KMS-11 (cell line): ENCODE data around the gene MYOZ3.

Experiments
- H2AFZ ChIP-seq: fragments of 200-600 bp; sonication (generic); 2 replicates; pipeline ENCODE4 v1.6.1; 2016; ENCODE audit warnings: antibody characterized with exemption, mixed run types, low read depth
- H3K27ac ChIP-seq: fragments of 200-600 bp; sonication (generic); 2 replicates; pipeline ENCODE4 v1.6.1; 2016; ENCODE audit warnings: mild to moderate bottlenecking, mixed run types
- H3K27me3 ChIP-seq: fragments of 200-600 bp; sonication (generic); 2 replicates; pipeline ENCODE4 v1.6.1; 2017; ENCODE audit warnings: mild to moderate bottlenecking, low read depth, mixed run types, moderate library complexity; ENCODE audit not compliant: insufficient read depth
- H3K36me3 ChIP-seq: fragments of 200-600 bp; sonication (generic); 2 replicates; pipeline ENCODE4 v1.6.1; 2017; ENCODE audit warnings: mild to moderate bottlenecking, mixed run types; ENCODE audit not compliant: insufficient read depth
- H3K4me1 ChIP-seq: fragments of 200-600 bp; sonication (generic); 2 replicates; pipeline ENCODE4 v1.6.1; 2016; ENCODE audit warnings: mild to moderate bottlenecking, low read depth, mixed run types; ENCODE audit not compliant: poor library complexity, severe bottlenecking
- H3K4me2 ChIP-seq: fragments of 200-600 bp; sonication (generic); 2 replicates; pipeline ENCODE4 v1.7.0; 2016; ENCODE audit warnings: mild to moderate bottlenecking, mixed run types
- H3K4me3 ChIP-seq: fragments of 200-600 bp; sonication (generic); IDR thresholded peaks from 2 replicates; pipeline ENCODE4 v1.6.1; 2017; ENCODE audit warnings: low read depth, low read length, mixed read lengths; ENCODE audit not compliant: insufficient read depth
- H3K79me2 ChIP-seq: fragments of 200-600 bp; sonication (generic); 2 replicates; pipeline ENCODE4 v1.6.1; 2016; ENCODE audit warnings: low read depth, mixed run types; ENCODE audit not compliant: insufficient read depth
- H3K9ac ChIP-seq: fragments of 200-600 bp; sonication (generic); 2 replicates; pipeline ENCODE4 v1.6.1; 2016; ENCODE audit warnings: mild to moderate bottlenecking, mixed run types
- H4K20me1 ChIP-seq: fragments of 200-600 bp; sonication (generic); 2 replicates; pipeline ENCODE4 v1.6.1; 2016; ENCODE audit warnings: mild to moderate bottlenecking, mixed run types; ENCODE audit not compliant: insufficient read depth
- CTCF ChIP-seq: fragments of 200-600 bp; sonication (generic); conservative IDR thresholded peaks from 2 replicates; pipeline ENCODE4 v1.6.1; 2017; ENCODE audit warnings: low read depth, mild to moderate bottlenecking, antibody characterized with exemption, low read length, moderate library complexity, mixed read lengths

MYOZ3 gene

GRCh38 chr5:150647275-150648251 is 13.5 kb upstream of the MYOZ3 start:
- no peak overlapping the region for H3K9ac ChIP-seq
- H3K27ac ChIP-seq, result no peak overlapping the region
- no peaks in the 10 kb centered on the region for H3K4me1 ChIP-seq
- H4K20me1 ChIP-seq, result no peaks in the 10 kb centered on the region
- no peak for TF ChIP-seq CTCF
- no peak overlapping the region for H2AFZ ChIP-seq
- H3K4me3 ChIP-seq, result no peak overlapping the region
- no peaks in the 10 kb centered on the region for H3K79me2 ChIP-seq
- no peaks in the 10 kb centered on the region for H3K36me3 ChIP-seq
- H3K27me3 ChIP-seq, result no peaks in the 10 kb centered on the region
- H3K4me2 ChIP-seq, result no peak overlapping the region

- Histone ChIP-seq H3K27me3 (no peaks in the 10 kb centered on the region), H2AFZ (no peak overlapping the region), H3K36me3 (no peaks in the 10 kb centered on the region), H3K4me1 (no peaks in the 10 kb centered on the region), H3K9ac (no peak overlapping the region), H4K20me1 (no peaks in the 10 kb centered on the region), H3K27ac (no peak overlapping the region), H3K79me2 (no peaks in the 10 kb centered on the region), H3K4me2 (no peak overlapping the region), H3K4me3 (no peak overlapping the region)
- TF ChIP-seq CTCF, result no peak
These were observed 12.6 kb upstream of the MYOZ3 start for GRCh38 chr5:150648294-150649107.

GRCh38 chr5:150649108-150650020 is 11.7 kb upstream of the MYOZ3 start:
- no peak overlapping the region for H2AFZ ChIP-seq
- H3K36me3 ChIP-seq, result no peaks in the 10 kb centered on the region
- H3K4me3 ChIP-seq, result no peak overlapping the region
- no peaks in the 10 kb centered on the region for H3K4me1 ChIP-seq
- no peaks in the 10 kb centered on the region for H3K79me2 ChIP-seq
- H3K4me2 ChIP-seq, result no peak overlapping the region
- H3K27me3 ChIP-seq, result no peaks in the 10 kb centered on the region
- no peaks in the 10 kb centered on the region for H4K20me1 ChIP-seq
- TF ChIP-seq CTCF, result no peak
- H3K9ac ChIP-seq, result no peak overlapping the region
- no peak overlapping the region for H3K27ac ChIP-seq
